Cardiac muscle cell (in vitro differentiated cells and primary cell): ENCODE data around the gene COL27A1. TPM values are rescaled to one million over a fixed set of nuclear protein-coding genes. Genes with fewer than 3 reads are reported as not detected.

Experiments used
- DNase-seq, 2 donors: peaks; one replicate each; pipeline versions ENCODE4 v3.0.0 to v3.0.0-alpha.2; 2010 to 2017; ENCODE audit warnings: low read depth in 1 of 2, low spot score in 1 of 2
- H3K27ac ChIP-seq: fragments of 200-600 bp; sonication (generic); 2 replicates; pipeline ENCODE4 v1.5.1; 2016
- H3K27me3 ChIP-seq: fragments of 200-600 bp; sonication (generic); 2 replicates; pipeline ENCODE4 v1.6.0; 2016; ENCODE audit warnings: control low read depth
- H3K36me3 ChIP-seq: fragments of 200-600 bp; sonication (generic); 2 replicates; pipeline ENCODE4 v1.5.1; 2016; ENCODE audit warnings: control low read depth
- H3K4me1 ChIP-seq: fragments of 200-600 bp; sonication (generic); 2 replicates; pipeline ENCODE4 v1.8.1; 2017; ENCODE audit warnings: low read depth, mild to moderate bottlenecking, mixed run types
- H3K4me3 ChIP-seq: fragments of 200-600 bp; sonication (generic); 2 replicates; pipeline ENCODE4 v1.5.1; 2016; ENCODE audit warnings: mild to moderate bottlenecking
- H3K9me3 ChIP-seq: fragments of 200-600 bp; sonication (generic); 2 replicates; pipeline ENCODE4 v1.5.1; 2017; ENCODE audit warnings: low read depth, mild to moderate bottlenecking, control low read depth
- CTCF ChIP-seq: IDR thresholded peaks from 2 replicates; pipeline ENCODE4 v1.5.1; 2012; ENCODE audit warnings: low read depth, mild to moderate bottlenecking, low read length
- polyA plus RNA-seq: library from polyadenylated mRNA; unstranded; fragments of >200 nt; fragmentation: Nextera tagmentation; extraction: Ambion mirVana; gene quantifications from 2 replicates; pipeline ENCODE4 v1.2.1, GENCODE V29; 2016
- total RNA-seq: library from RNA; depleted of rRNA; stranded (reverse); fragments of >200 nt; gene quantifications from 2 replicates; pipeline ENCODE4 v1.2.3, GENCODE V29; 2016

The COL27A1 gene
- total and polyA plus RNA-seq, 2 experiments from 2014 or later = 12.2 to 19.2 TPM

DNA sequence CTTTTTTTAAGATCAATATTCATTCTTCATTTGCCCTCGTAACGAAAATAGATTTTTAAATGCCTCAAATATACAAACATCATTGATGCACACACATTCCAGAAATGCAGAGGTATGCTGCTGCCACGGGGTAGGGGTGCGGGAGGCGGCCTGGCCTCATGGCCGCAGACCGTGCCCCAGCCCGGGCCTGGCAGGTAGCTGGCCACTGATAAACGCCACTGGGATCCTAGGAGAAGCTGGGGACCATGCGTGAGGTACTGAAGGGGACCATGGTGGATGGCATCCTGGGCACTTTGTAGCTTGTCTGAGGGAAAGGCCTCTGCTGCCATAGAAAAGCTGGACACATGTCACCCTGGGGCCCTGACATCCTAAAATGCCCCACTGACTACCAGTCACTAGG is 180.8 kb downstream of the COL27A1 start:
- TF ChIP-seq CTCF = no peak
- H3K4me1 ChIP-seq = no peaks in the 10 kb centered on the region
- DNase-seq = no peak
- no peaks in the 10 kb centered on the region for H3K27me3 ChIP-seq
- no peak overlapping the region for H3K4me3 ChIP-seq
- H3K36me3 ChIP-seq = peaks cover under 1% of the 10 kb centered on the region
- H3K9me3 ChIP-seq = no peaks in the 10 kb centered on the region
- no peak overlapping the region for H3K27ac ChIP-seq

GRCh38 chr9:114336699-114337395 is 181.5 kb downstream of the COL27A1 start:
- Histone ChIP-seq H3K9me3 (no peaks in the 10 kb centered on the region), H3K36me3 (peaks cover 7% of the 10 kb centered on the region), H3K27ac (no peak overlapping the region), H3K27me3 (no peaks in the 10 kb centered on the region), H3K4me1 (no peaks in the 10 kb centered on the region), H3K4me3 (no peak overlapping the region)
- no peak for DNase-seq
- no peak for TF ChIP-seq CTCF

- no peak for TF ChIP-seq CTCF
- no peak overlapping the region for H3K27ac ChIP-seq
- no peaks in the 10 kb centered on the region for H3K4me1 ChIP-seq
- peaks cover 14% of the 10 kb centered on the region for H3K36me3 ChIP-seq
- no peak overlapping the region for H3K4me3 ChIP-seq
- no peaks in the 10 kb centered on the region for H3K27me3 ChIP-seq
- H3K9me3 ChIP-seq = no peaks in the 10 kb centered on the region
- DNase-seq = no peak
Observed at GRCh38 chr9:114338187-114338586, 182.8 kb downstream of the COL27A1 start.

GRCh38 chr9:114339130-114339908 is 184.0 kb downstream of the COL27A1 start:
- Histone ChIP-seq H3K4me3 (no peak overlapping the region), H3K9me3 (no peaks in the 10 kb centered on the region), H3K36me3 (peaks cover 19% of the 10 kb centered on the region), H3K4me1 (no peaks in the 10 kb centered on the region), H3K27me3 (no peaks in the 10 kb centered on the region), H3K27ac (no peak overlapping the region)
- peak; percentile 95 for TF ChIP-seq CTCF
- DNase-seq = peak; percentile 54 to 70

DNA sequence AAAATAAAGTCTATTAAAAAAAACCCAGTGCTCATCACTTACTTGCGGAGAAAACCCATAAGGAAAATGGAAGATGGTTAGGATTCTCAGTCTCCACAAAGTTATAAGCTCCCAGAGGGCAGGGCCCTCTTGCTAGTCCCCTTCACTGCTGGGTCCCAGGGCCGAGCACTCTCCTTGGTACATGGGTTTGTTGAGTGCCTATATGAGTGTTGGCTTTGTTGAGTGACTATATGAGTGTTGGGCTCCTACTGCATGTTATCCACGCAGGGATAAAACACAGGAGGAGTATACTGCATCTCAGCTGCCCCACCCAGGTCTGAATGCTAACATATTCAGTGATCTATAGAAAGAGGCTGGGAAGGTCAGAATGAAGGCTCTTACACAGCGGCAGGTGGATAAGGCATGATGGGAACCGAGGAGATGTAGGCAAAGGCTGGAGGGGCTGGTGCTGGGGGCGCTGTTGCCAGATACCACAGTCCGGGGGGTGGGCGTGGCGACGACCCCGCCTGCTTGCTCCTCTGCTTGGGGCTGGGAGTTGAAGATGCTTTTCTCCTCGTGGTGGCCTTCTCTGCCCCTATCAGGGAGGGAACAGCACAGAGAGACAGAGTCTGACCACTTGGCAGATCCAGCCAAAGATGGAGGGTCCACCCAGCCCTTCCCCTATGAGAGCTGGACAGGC is 186.0 kb downstream of the COL27A1 start:
- Histone ChIP-seq H3K9me3 (no peaks in the 10 kb centered on the region), H3K4me1 (no peaks in the 10 kb centered on the region), H3K4me3 (no peak overlapping the region), H3K27ac (no peak overlapping the region), H3K27me3 (no peaks in the 10 kb centered on the region), H3K36me3 (peaks cover 31% of the 10 kb centered on the region)
- no peak for TF ChIP-seq CTCF
- no peak for DNase-seq
